CD14-positive monocyte (primary cell): Measurements from ENCODE around the gene ATXN1. TPM values are rescaled to one million over a fixed set of nuclear protein-coding genes. Genes with fewer than 3 reads are reported as not detected.

Experiments
- DNase-seq, 3 donors: peaks; one replicate each; pipeline ENCODE4 v3.0.0-alpha.2; 2011 to 2022
- H2AFZ ChIP-seq: 2 replicates; pipeline ENCODE4 v1.6.0; 2012; ENCODE audit warnings: mild to moderate bottlenecking, low read depth, low read length, inconsistent platforms; ENCODE audit not compliant: insufficient read depth, poor library complexity, severe bottlenecking
- H3K27ac ChIP-seq, 2 donors: 1 replicate in 1 of 2; 2 replicates in 1 of 2; pipeline ENCODE4 v1.5.1; 2012 to 2013; ENCODE audit warnings: low read length in 2 of 2, control low read depth in 1 of 2, inconsistent platforms in 1 of 2, low read depth in 1 of 2, mild to moderate bottlenecking in 1 of 2
- H3K27me3 ChIP-seq, 2 donors: one replicate each; pipeline versions ENCODE4 v1.6.0 to v1.6.1; 2011 to 2013; ENCODE audit warnings: low read length in 2 of 2; ENCODE audit not compliant: control insufficient read depth in 2 of 2, insufficient read depth in 2 of 2
- H3K36me3 ChIP-seq, 2 donors: replicated peaks in 1 of 2; 1 replicate in 1 of 2; 2 replicates in 1 of 2; pipeline versions ENCODE4 v1.5.1 to v1.6.1; 2012 to 2013; ENCODE audit warnings: low read length in 2 of 2, control low read depth in 1 of 2, inconsistent platforms in 1 of 2, mild to moderate bottlenecking in 1 of 2; ENCODE audit not compliant: insufficient read depth in 2 of 2, control insufficient read depth in 1 of 2
- H3K4me1 ChIP-seq, 2 donors: 1 replicate in 1 of 2; 2 replicates in 1 of 2; pipeline versions ENCODE4 v1.5.1 to v1.6.1; 2012 to 2013; ENCODE audit warnings: low read length in 2 of 2, control low read depth in 1 of 2, inconsistent platforms in 1 of 2, mild to moderate bottlenecking in 1 of 2, moderate library complexity in 1 of 2; ENCODE audit not compliant: insufficient read depth in 2 of 2, control insufficient read depth in 1 of 2
- H3K4me2 ChIP-seq: replicated peaks from 2 replicates; pipeline ENCODE3; 2012; ENCODE audit warnings: low read length, moderate library complexity, mild to moderate bottlenecking; ENCODE audit not compliant: poor library complexity, severe bottlenecking; ENCODE audit errors: extremely low read depth
- H3K4me3 ChIP-seq, 3 experiments: fragments of 200-600 bp in 1 of 3; sonication (generic) in 1 of 3; replicated peaks in 1 of 3; 1 replicate in 2 of 3; 2 replicates in 1 of 3; pipeline ENCODE4 v1.5.1; 2011 to 2013; ENCODE audit warnings: low read length in 3 of 3, mild to moderate bottlenecking in 3 of 3, control low read depth in 2 of 3, low read depth in 2 of 3, inconsistent platforms in 1 of 3, moderate library complexity in 1 of 3
- H3K79me2 ChIP-seq: 2 replicates; pipeline ENCODE4 v1.6.0; 2012; ENCODE audit warnings: mild to moderate bottlenecking, control low read depth, inconsistent platforms, low read length, moderate library complexity; ENCODE audit not compliant: insufficient read depth
- H3K9ac ChIP-seq: 2 replicates; pipeline ENCODE4 v1.6.0; 2017; ENCODE audit warnings: low read length, mild to moderate bottlenecking; ENCODE audit not compliant: insufficient read depth, poor library complexity, severe bottlenecking
- H3K9me3 ChIP-seq, 2 donors: replicated peaks in 1 of 2; 1 replicate in 1 of 2; 2 replicates in 1 of 2; pipeline versions ENCODE4 v1.5.1 to v1.6.1; 2012 to 2013; ENCODE audit warnings: low read length in 2 of 2, control low read depth in 1 of 2; ENCODE audit not compliant: control insufficient read depth in 1 of 2, insufficient read depth in 1 of 2
- H4K20me1 ChIP-seq: 2 replicates; pipeline ENCODE4 v1.6.0; 2012; ENCODE audit warnings: mild to moderate bottlenecking, low read length, control low read depth, moderate library complexity; ENCODE audit not compliant: insufficient read depth
- H3K27ac Mint-ChIP-seq, 7 donors: one replicate each; pipeline ENCODE4 v1.8.0; 2020; ENCODE audit warnings: mild to moderate bottlenecking in 7 of 7, mixed read lengths in 7 of 7, moderate library complexity in 6 of 7, inconsistent platforms in 2 of 7
- H3K27me3 Mint-ChIP-seq, 3 donors: one replicate each; pipeline ENCODE4 v1.8.0; 2021 to 2022; ENCODE audit warnings: low read depth in 3 of 3, mild to moderate bottlenecking in 3 of 3, mixed read lengths in 3 of 3, moderate library complexity in 3 of 3, inconsistent platforms in 1 of 3
- H3K36me3 Mint-ChIP-seq, 2 donors: one replicate each; pipeline ENCODE4 v1.8.0; 2020; ENCODE audit warnings: mixed read lengths in 2 of 2, inconsistent platforms in 1 of 2, mild to moderate bottlenecking in 1 of 2
- H3K4me1 Mint-ChIP-seq: one replicate; pipeline ENCODE4 v1.8.0; 2020; ENCODE audit warnings: mild to moderate bottlenecking, mixed read lengths
- H3K4me3 Mint-ChIP-seq, 2 donors: one replicate each; pipeline ENCODE4 v1.8.0; 2020; ENCODE audit warnings: mild to moderate bottlenecking in 2 of 2, mixed read lengths in 2 of 2, moderate library complexity in 1 of 2
- H3K9me3 Mint-ChIP-seq, 7 donors: one replicate each; pipeline ENCODE4 v1.8.0; 2020 to 2022; ENCODE audit warnings: mixed read lengths in 7 of 7, mild to moderate bottlenecking in 6 of 7, moderate library complexity in 6 of 7, inconsistent platforms in 2 of 7
- WGBS: methylation state at CpG from one replicate; pipeline ENCODE4 v1.1.5; 2013; ENCODE audit warnings: missing lambda C conversion rate; ENCODE audit not compliant: insufficient coverage; 5-methylcytosine and 5-hydroxymethylcytosine counted together
- intact Hi-C, 2 donors: fragments of 100-400 bp; cut with micrococcal nuclease; formaldehyde crosslinking; loops; one replicate each; pipeline versions ENCODE4 v1.15.0 to v1.15.1; 2023
- polyA plus RNA-seq, 3 donors: library from polyadenylated mRNA; depleted of rRNA in 1 of 3; unstranded in 2 of 3; stranded (reverse) in 1 of 3; fragments of 300-500 nt in 2 of 3; fragments of >200 nt in 1 of 3; fragmentation: Illumina TruSeq in 2 of 3; gene quantifications; 1 replicate in 2 of 3; 2 replicates in 1 of 3; pipeline ENCODE4 v1.2.3, GENCODE V29; 2012 to 2021
- TF ChIP-seq, protein P1 (sequence below): fragments of 200-600 bp; IDR thresholded peaks from one replicate; pipeline ENCODE4 v1.8.0; 2022; ENCODE audit warnings: antibody characterized with exemption, mild to moderate bottlenecking

Gene ATXN1
- polyA plus RNA-seq, 3 donors, result 8.8 to 19.1 (median 10.9) TPM

- 92% methylated on average over 4 of the region's 8 CpGs for WGBS
- Histone ChIP-seq H2AFZ (no peak overlapping the region), H3K36me3 (peaks cover 0 to 20% of the 10 kb centered on the region in 2 donors), H3K4me2 (no peak overlapping the region), H3K4me1 (no peaks in the 10 kb centered on the region), H3K79me2 (no peaks in the 10 kb centered on the region), H3K27me3 (no peaks in the 10 kb centered on the region), H4K20me1 (peaks cover 42% of the 10 kb centered on the region), H3K9me3 (no peaks in the 10 kb centered on the region), H3K4me3 (no peak overlapping the region), H3K9ac (no peak overlapping the region), H3K27ac (no peak overlapping the region)
- DNase-seq, result no peak
- TF ChIP-seq, protein P1, sequence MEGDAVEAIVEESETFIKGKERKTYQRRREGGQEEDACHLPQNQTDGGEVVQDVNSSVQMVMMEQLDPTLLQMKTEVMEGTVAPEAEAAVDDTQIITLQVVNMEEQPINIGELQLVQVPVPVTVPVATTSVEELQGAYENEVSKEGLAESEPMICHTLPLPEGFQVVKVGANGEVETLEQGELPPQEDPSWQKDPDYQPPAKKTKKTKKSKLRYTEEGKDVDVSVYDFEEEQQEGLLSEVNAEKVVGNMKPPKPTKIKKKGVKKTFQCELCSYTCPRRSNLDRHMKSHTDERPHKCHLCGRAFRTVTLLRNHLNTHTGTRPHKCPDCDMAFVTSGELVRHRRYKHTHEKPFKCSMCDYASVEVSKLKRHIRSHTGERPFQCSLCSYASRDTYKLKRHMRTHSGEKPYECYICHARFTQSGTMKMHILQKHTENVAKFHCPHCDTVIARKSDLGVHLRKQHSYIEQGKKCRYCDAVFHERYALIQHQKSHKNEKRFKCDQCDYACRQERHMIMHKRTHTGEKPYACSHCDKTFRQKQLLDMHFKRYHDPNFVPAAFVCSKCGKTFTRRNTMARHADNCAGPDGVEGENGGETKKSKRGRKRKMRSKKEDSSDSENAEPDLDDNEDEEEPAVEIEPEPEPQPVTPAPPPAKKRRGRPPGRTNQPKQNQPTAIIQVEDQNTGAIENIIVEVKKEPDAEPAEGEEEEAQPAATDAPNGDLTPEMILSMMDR, result no peak
- Mint-ChIP-seq H3K27me3 (peaks cover 0 to 1% (median 0%) of the 10 kb centered on the region in 3 donors), H3K27ac (peak overlapping the region in 1 of 7 donors; percentile 55), H3K4me3 (no peak overlapping the region), H3K36me3 (peaks cover 12 to 21% of the 10 kb centered on the region in 2 donors), H3K9me3 (peaks cover 0 to 2% (median 0%) of the 10 kb centered on the region in 7 donors), H3K4me1 (no peaks in the 10 kb centered on the region)
- intact Hi-C loops, result no loop called here
Measured at GRCh38 chr6:16471222-16471909, 289.9 kb downstream of the ATXN1 start.

DNA sequence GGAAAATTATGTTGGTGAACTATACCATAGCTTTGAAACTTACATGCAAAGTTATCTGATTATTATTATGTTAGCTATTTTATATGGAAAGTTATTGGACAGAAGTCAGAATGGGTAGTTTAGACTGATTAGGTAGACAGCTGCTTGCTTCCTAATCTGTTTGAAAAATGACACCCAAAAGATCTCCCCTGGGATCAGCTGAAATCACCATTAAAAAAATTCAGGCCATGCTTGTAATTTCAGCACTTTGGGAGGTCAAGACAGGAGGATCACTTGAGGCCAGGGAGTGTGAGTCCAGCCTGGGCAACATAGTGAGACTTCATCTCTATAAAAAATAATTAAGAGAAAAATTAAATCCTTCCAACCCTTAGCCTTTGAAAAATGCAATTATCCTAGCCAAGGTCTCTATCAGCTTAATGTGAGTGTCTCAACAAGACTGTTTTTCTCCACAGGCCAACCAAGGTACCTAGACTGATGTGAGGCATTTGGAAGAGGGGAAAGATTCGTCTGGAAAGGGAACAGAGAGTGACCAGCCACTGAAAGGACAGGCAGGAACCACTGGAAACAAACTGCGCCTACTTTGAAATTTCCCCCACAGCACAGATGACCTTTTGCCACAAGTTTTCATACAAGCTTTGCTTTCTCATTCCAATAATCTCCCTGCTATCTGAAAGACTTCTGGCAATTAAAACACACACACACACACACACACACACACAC is 290.6 kb downstream of the ATXN1 start:
- no peaks in the 10 kb centered on the region for H3K9me3 ChIP-seq
- no peak overlapping the region for H3K27ac ChIP-seq
- Mint-ChIP-seq H3K4me1 (no peaks in the 10 kb centered on the region), H3K4me3 (no peak overlapping the region), H3K36me3 (peaks cover 12 to 22% of the 10 kb centered on the region in 2 donors), H3K9me3 (peaks cover 0 to under 1% (median 0%) of the 10 kb centered on the region in 7 donors), H3K27ac (peak overlapping the region in 1 of 7 donors; percentile 55), H3K27me3 (peaks cover 0 to 1% (median 0%) of the 10 kb centered on the region in 3 donors)
- no peak overlapping the region for H2AFZ ChIP-seq
- DNase-seq, result no peak
- intact Hi-C loops, result no loop called here
- no peak overlapping the region for H3K4me3 ChIP-seq
- H4K20me1 ChIP-seq, result peaks cover 42% of the 10 kb centered on the region
- H3K4me1 ChIP-seq, result no peaks in the 10 kb centered on the region
- H3K36me3 ChIP-seq, result peaks cover 0 to 20% of the 10 kb centered on the region in 2 donors
- 91% methylated on average over 1 of the region's 2 CpGs for WGBS
- no peaks in the 10 kb centered on the region for H3K79me2 ChIP-seq
- TF ChIP-seq, protein P1, result no peak
- H3K4me2 ChIP-seq, result no peak overlapping the region
- no peaks in the 10 kb centered on the region for H3K27me3 ChIP-seq
- no peak overlapping the region for H3K9ac ChIP-seq
